Activated T-cell treated with anti-CD3 and anti-CD28 coated beads, Interleukin-2, amount 50 U/mL, for 72 hours (primary cell): ENCODE data around the gene AIFM2. TPM values are rescaled to one million over a fixed set of nuclear protein-coding genes. Genes with fewer than 3 reads are reported as not detected.
"Not testable (repeated sequence)": the region's sequence is repeated elsewhere in the genome, so short reads cannot be mapped to it uniquely, and the experiment has no call there.

Source experiments
- ATAC-seq, 2 donors: fragments of 150-1000 bp; cut with Tn5 transposase; replicated peaks in 1 of 2; 2 replicates each; pipeline ENCODE4 v1.10.0; 2021; ENCODE audit warnings: moderate library complexity in 2 of 2, mild to moderate bottlenecking in 1 of 2
- DNase-seq, 2 donors: peaks; one replicate each; pipeline ENCODE4 v3.0.0; 2021 to 2022; ENCODE audit warnings: mixed read lengths in 1 of 2
- H3K27ac Mint-ChIP-seq: one replicate; pipeline ENCODE4 v1.8.0; 2022; ENCODE audit warnings: mild to moderate bottlenecking, moderate library complexity, mixed read lengths
- H3K27me3 Mint-ChIP-seq: one replicate; pipeline ENCODE4 v1.8.0; 2022; ENCODE audit warnings: low read depth, mixed read lengths
- H3K36me3 Mint-ChIP-seq, 2 donors: one replicate each; pipeline ENCODE4 v1.8.0; 2022; ENCODE audit warnings: mixed read lengths in 2 of 2, mild to moderate bottlenecking in 1 of 2; ENCODE audit not compliant: insufficient read depth in 2 of 2
- H3K4me1 Mint-ChIP-seq: one replicate; pipeline ENCODE4 v1.8.0; 2022; ENCODE audit warnings: low read depth, mixed read lengths
- H3K4me3 Mint-ChIP-seq, 2 donors: one replicate each; pipeline ENCODE4 v1.8.0; 2022; ENCODE audit warnings: mild to moderate bottlenecking in 2 of 2, mixed read lengths in 2 of 2, moderate library complexity in 2 of 2
- H3K9me3 Mint-ChIP-seq, 2 donors: one replicate each; pipeline ENCODE4 v1.8.0; 2022; ENCODE audit warnings: mixed read lengths in 2 of 2
- total RNA-seq, 2 donors: library from RNA; stranded (reverse); gene quantifications; one replicate each; pipeline ENCODE4 v1.2.3, GENCODE V29; 2022

The AIFM2 gene
- total RNA-seq, 2 donors from 2014 or later = 6.4 to 7.2 TPM

- Mint-ChIP-seq H3K4me1 (peaks cover 37% of the 10 kb centered on the region), H3K36me3 (peaks cover 0 to 2% of the 10 kb centered on the region in 2 donors), H3K27me3 (no peaks in the 10 kb centered on the region), H3K4me3 (no peak overlapping the region), H3K27ac (no peak overlapping the region), H3K9me3 (no peaks in the 10 kb centered on the region)
- DNase-seq (no peak), ATAC-seq (no peak)
These were observed 41.7 kb downstream of the AIFM2 start for GRCh38 chr10:70090951-70091350.

- H3K27ac Mint-ChIP-seq = no peak overlapping the region
- ATAC-seq (no peak), DNase-seq (no peak)
- H3K9me3 Mint-ChIP-seq = no peaks in the 10 kb centered on the region
- peaks cover 0 to 2% of the 10 kb centered on the region in 2 donors for H3K36me3 Mint-ChIP-seq
- no peaks in the 10 kb centered on the region for H3K27me3 Mint-ChIP-seq
- no peak overlapping the region for H3K4me3 Mint-ChIP-seq
- H3K4me1 Mint-ChIP-seq = peaks cover 37% of the 10 kb centered on the region
These were observed 42.6 kb downstream of the AIFM2 start for GRCh38 chr10:70090013-70090412.

GRCh38 chr10:70088308-70088698 lies 44.3 kb downstream of the AIFM2 start:
- Mint-ChIP-seq H3K4me1 (peaks cover 19% of the 10 kb centered on the region), H3K4me3 (no peak overlapping the region), H3K9me3 (no peaks in the 10 kb centered on the region), H3K27me3 (no peaks in the 10 kb centered on the region), H3K27ac (no peak overlapping the region), H3K36me3 (peaks cover 0 to 2% of the 10 kb centered on the region in 2 donors)
- DNase-seq (no peak), ATAC-seq (no peak)

GRCh38 chr10:70087616-70088307 lies 44.9 kb downstream of the AIFM2 start:
- H3K27ac Mint-ChIP-seq = no peak overlapping the region
- no peaks in the 10 kb centered on the region for H3K9me3 Mint-ChIP-seq
- DNase-seq = no peak
- H3K27me3 Mint-ChIP-seq = no peaks in the 10 kb centered on the region
- H3K36me3 Mint-ChIP-seq = no peaks in the 10 kb centered on the region
- no peak for ATAC-seq
- no peak overlapping the region for H3K4me3 Mint-ChIP-seq
- peaks cover 14% of the 10 kb centered on the region for H3K4me1 Mint-ChIP-seq

GRCh38 chr10:70085975-70086613 lies 46.5 kb downstream of the AIFM2 start:
- H3K27ac Mint-ChIP-seq = no peak overlapping the region
- DNase-seq (no peak), ATAC-seq (no peak)
- no peaks in the 10 kb centered on the region for H3K36me3 Mint-ChIP-seq
- no peaks in the 10 kb centered on the region for H3K4me1 Mint-ChIP-seq
- H3K27me3 Mint-ChIP-seq = no peaks in the 10 kb centered on the region
- no peaks in the 10 kb centered on the region for H3K9me3 Mint-ChIP-seq
- no peak overlapping the region for H3K4me3 Mint-ChIP-seq

GRCh38 chr10:70084189-70084588 lies 48.4 kb downstream of the AIFM2 start:
- Mint-ChIP-seq H3K4me1 (no peaks in the 10 kb centered on the region), H3K9me3 (no peaks in the 10 kb centered on the region), H3K36me3 (no peaks in the 10 kb centered on the region), H3K27me3 (no peaks in the 10 kb centered on the region), H3K27ac (no peak overlapping the region), H3K4me3 (no peak overlapping the region)
- ATAC-seq (no peak), DNase-seq (no peak)

GRCh38 chr10:70080789-70081188 lies 51.8 kb downstream of the AIFM2 start:
- not testable (repeated sequence) for H3K27me3 Mint-ChIP-seq, H3K4me1 Mint-ChIP-seq, H3K27ac Mint-ChIP-seq, DNase-seq, H3K9me3 Mint-ChIP-seq, H3K36me3 Mint-ChIP-seq, H3K4me3 Mint-ChIP-seq, ATAC-seq

GRCh38 chr10:70078937-70079336 lies 53.7 kb downstream of the AIFM2 start:
- Mint-ChIP-seq H3K4me3 (no peak overlapping the region), H3K36me3 (no peaks in the 10 kb centered on the region), H3K4me1 (no peaks in the 10 kb centered on the region), H3K27ac (no peak overlapping the region), H3K9me3 (no peaks in the 10 kb centered on the region), H3K27me3 (peaks cover 8% of the 10 kb centered on the region)
- no peak for ATAC-seq
- no peak for DNase-seq

- no peaks in the 10 kb centered on the region for H3K9me3 Mint-ChIP-seq
These were observed 54.3 kb downstream of the AIFM2 start for GRCh38 chr10:70078329-70078728.

GRCh38 chr10:70074971-70075370 lies 57.7 kb downstream of the AIFM2 start:
- Mint-ChIP-seq H3K27ac (no peak overlapping the region), H3K27me3 (peaks cover 8% of the 10 kb centered on the region), H3K9me3 (no peaks in the 10 kb centered on the region), H3K4me1 (no peaks in the 10 kb centered on the region), H3K36me3 (no peaks in the 10 kb centered on the region), H3K4me3 (no peak overlapping the region)
- ATAC-seq (no peak), DNase-seq (no peak)

More at GRCh38 chr10:70078329-70078728, 54.3 kb downstream of the AIFM2 start:
- DNase-seq (no peak), ATAC-seq (no peak)
- Mint-ChIP-seq H3K27ac (no peak overlapping the region), H3K4me3 (no peak overlapping the region), H3K36me3 (no peaks in the 10 kb centered on the region), H3K27me3 (peaks cover 8% of the 10 kb centered on the region), H3K4me1 (no peaks in the 10 kb centered on the region)

- Mint-ChIP-seq H3K4me3 (no peak overlapping the region), H3K27ac (no peak overlapping the region), H3K27me3 (peaks cover 8% of the 10 kb centered on the region), H3K4me1 (no peaks in the 10 kb centered on the region), H3K9me3 (no peaks in the 10 kb centered on the region), H3K36me3 (no peaks in the 10 kb centered on the region)
- no peak for ATAC-seq
- no peak for DNase-seq
These were observed 58.5 kb downstream of the AIFM2 start for GRCh38 chr10:70074165-70074564.

GRCh38 chr10:70070834-70071233 lies 61.8 kb downstream of the AIFM2 start:
- no peak overlapping the region for H3K27ac Mint-ChIP-seq
- DNase-seq (no peak), ATAC-seq (no peak)
- H3K9me3 Mint-ChIP-seq = no peaks in the 10 kb centered on the region
- no peaks in the 10 kb centered on the region for H3K36me3 Mint-ChIP-seq
- no peak overlapping the region for H3K4me3 Mint-ChIP-seq
- no peaks in the 10 kb centered on the region for H3K4me1 Mint-ChIP-seq
- peaks cover 3% of the 10 kb centered on the region for H3K27me3 Mint-ChIP-seq

GRCh38 chr10:70069346-70069745 lies 63.3 kb downstream of the AIFM2 start:
- Mint-ChIP-seq H3K36me3 (no peaks in the 10 kb centered on the region), H3K27ac (no peak overlapping the region), H3K27me3 (peaks cover 6% of the 10 kb centered on the region), H3K9me3 (no peaks in the 10 kb centered on the region), H3K4me3 (no peak overlapping the region), H3K4me1 (no peaks in the 10 kb centered on the region)
- DNase-seq = no peak
- ATAC-seq = no peak

- no peaks in the 10 kb centered on the region for H3K4me1 Mint-ChIP-seq
- H3K9me3 Mint-ChIP-seq = no peaks in the 10 kb centered on the region
- ATAC-seq = no peak
- no peaks in the 10 kb centered on the region for H3K36me3 Mint-ChIP-seq
- H3K27ac Mint-ChIP-seq = no peak overlapping the region
- peaks cover 6% of the 10 kb centered on the region for H3K27me3 Mint-ChIP-seq
- H3K4me3 Mint-ChIP-seq = no peak overlapping the region
- DNase-seq = no peak
These were observed 63.7 kb downstream of the AIFM2 start for GRCh38 chr10:70068925-70069324.
